ENCODE measurements around the gene LIN52.

LIN52 gene

DNA sequence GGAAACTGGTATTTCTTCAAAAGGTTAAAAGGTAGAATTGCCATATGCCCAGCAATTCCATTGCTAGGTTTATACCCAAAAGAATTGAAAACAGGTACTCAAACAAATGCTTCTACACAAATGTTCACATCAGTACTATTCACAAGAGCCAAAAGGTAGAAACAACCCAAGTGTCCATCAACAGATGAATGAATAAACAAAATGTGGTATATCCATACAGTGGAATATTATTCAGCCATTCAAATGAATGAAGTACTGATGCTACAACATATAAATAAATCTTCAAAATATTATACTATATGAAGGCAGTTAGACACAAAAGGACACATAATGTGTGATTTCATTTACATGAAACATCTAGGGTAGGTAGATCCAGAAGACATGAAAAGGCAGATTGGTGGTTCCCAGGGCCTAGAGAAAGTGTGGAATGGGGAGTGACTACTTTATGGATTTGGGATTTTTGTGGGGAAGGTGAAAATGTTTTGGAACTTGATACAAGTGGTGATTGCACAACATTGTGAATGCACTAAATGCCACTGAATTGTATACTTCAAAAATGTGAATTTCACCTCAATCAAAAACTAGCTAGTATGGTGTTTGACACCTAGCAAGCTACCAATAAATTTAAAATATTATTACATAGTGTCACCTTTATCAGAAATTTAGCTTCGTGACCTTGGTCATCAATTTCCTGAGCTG, 41.7 kb downstream of the LIN52 start:
- no peak overlapping the region for H3K4me3 ChIP-seq (ENCODE audit: low read depth in 1 of 2, low read length in 2 of 2)
- ATAC-seq (ENCODE audit: insufficient read depth, low read depth) (no peak), DNase-seq (no peak)
- H3K9ac ChIP-seq (ENCODE audit: low read depth, low read length), result no peak overlapping the region
- no peak overlapping the region for H3K27ac ChIP-seq (ENCODE audit: low read length)
- H3K36me3 ChIP-seq (ENCODE audit: insufficient read depth, low read length), result no peaks in the 10 kb centered on the region
- no peaks in the 10 kb centered on the region for H3K9me3 ChIP-seq (ENCODE audit: insufficient read depth, low read length, severe bottlenecking)
- no peaks in the 10 kb centered on the region for H3K79me2 ChIP-seq (ENCODE audit: insufficient read depth, low read length)
- H2AFZ ChIP-seq (ENCODE audit: low read depth, low read length), result no peak overlapping the region
- TF ChIP-seq, protein P1, sequence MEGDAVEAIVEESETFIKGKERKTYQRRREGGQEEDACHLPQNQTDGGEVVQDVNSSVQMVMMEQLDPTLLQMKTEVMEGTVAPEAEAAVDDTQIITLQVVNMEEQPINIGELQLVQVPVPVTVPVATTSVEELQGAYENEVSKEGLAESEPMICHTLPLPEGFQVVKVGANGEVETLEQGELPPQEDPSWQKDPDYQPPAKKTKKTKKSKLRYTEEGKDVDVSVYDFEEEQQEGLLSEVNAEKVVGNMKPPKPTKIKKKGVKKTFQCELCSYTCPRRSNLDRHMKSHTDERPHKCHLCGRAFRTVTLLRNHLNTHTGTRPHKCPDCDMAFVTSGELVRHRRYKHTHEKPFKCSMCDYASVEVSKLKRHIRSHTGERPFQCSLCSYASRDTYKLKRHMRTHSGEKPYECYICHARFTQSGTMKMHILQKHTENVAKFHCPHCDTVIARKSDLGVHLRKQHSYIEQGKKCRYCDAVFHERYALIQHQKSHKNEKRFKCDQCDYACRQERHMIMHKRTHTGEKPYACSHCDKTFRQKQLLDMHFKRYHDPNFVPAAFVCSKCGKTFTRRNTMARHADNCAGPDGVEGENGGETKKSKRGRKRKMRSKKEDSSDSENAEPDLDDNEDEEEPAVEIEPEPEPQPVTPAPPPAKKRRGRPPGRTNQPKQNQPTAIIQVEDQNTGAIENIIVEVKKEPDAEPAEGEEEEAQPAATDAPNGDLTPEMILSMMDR (IDR thresholded peaks at IDR 0.05; ENCODE audit: borderline replicate concordance, extremely low read depth, low read length, poor library complexity, severe bottlenecking), result no peak
- no peak for TF ChIP-seq EZH2 (IDR thresholded peaks at IDR 0.05; ENCODE audit: borderline replicate concordance, low read depth, low read length, severe bottlenecking)
- no peaks in the 10 kb centered on the region for H3K27me3 ChIP-seq (ENCODE audit: insufficient read depth, low read length, poor library complexity)
- H4K20me1 ChIP-seq (ENCODE audit: insufficient read depth, low read length), result no peaks in the 10 kb centered on the region
- no peaks in the 10 kb centered on the region for H3K4me1 ChIP-seq (ENCODE audit: insufficient read depth, low read length)
- H3K4me2 ChIP-seq (ENCODE audit: insufficient read depth, low read length), result no peak overlapping the region

DNA sequence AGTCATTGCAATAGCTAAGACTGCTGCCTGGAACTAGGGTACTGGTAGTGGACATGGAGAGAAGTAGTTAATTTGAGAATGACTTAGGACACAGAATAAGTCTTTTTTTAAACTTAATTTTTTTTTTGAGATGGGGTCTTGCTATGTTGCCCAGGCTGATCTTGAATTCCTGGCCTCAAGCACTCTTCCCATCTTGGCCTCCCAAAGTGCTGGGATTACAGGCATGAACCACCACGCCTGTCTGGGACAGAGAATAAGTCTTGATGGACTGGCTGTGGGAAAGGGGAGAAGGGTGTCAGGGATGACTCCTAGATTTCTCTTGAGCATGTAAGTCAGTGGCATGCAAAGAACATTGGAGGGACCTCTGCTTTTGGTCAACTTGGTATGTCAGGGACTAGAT, 42.9 kb downstream of the LIN52 start:
- no peak for ATAC-seq (ENCODE audit: insufficient read depth, low read depth)
- H3K36me3 ChIP-seq (ENCODE audit: insufficient read depth, low read length), result no peaks in the 10 kb centered on the region
- TF ChIP-seq, protein P1 (IDR thresholded peaks at IDR 0.05; ENCODE audit: borderline replicate concordance, extremely low read depth, low read length, poor library complexity, severe bottlenecking), result no peak
- TF ChIP-seq EZH2 (IDR thresholded peaks at IDR 0.05; ENCODE audit: borderline replicate concordance, low read depth, low read length, severe bottlenecking), result no peak

DNA sequence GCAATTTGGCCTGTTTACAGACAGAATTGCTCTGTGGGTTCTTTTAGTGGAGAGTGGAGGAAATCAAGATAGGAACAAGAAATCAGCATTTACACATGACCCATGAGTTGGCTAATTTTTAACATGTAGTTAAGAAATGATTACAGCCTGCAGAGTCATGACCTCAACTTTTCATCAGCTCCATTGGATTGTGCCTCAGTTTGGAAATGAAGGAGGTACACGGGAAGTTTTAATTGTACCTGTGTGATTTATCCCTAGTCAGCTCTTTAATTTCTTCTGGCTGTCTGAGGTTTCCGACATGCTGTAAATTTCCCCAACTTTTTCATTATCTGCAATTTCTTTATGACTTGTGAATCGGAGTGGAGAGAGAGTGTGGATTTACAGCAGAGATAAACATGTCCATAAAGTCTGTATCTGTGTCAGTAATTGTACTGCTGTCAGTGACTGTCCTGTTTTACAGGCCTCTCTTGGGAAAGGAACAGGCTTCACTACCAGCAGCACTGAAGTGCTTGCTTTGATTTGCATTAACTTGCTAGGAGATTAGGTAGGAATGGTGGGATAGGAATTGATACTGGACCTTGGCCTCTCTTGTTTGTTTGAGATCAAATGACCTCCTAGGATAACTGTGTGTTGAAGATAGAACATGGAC, 49.2 kb downstream of the LIN52 start:
- Histone ChIP-seq H4K20me1 (ENCODE audit: insufficient read depth, low read length) (no peaks in the 10 kb centered on the region), H3K27me3 (ENCODE audit: insufficient read depth, low read length, poor library complexity) (no peaks in the 10 kb centered on the region), H3K36me3 (ENCODE audit: insufficient read depth, low read length) (no peaks in the 10 kb centered on the region), H3K27ac (ENCODE audit: low read length) (no peak overlapping the region), H3K4me2 (ENCODE audit: insufficient read depth, low read length) (no peak overlapping the region), H3K79me2 (ENCODE audit: insufficient read depth, low read length) (no peaks in the 10 kb centered on the region), H3K9ac (ENCODE audit: low read depth, low read length) (no peak overlapping the region), H3K4me3 (ENCODE audit: low read depth in 1 of 2, low read length in 2 of 2) (no peak overlapping the region), H3K4me1 (ENCODE audit: insufficient read depth, low read length) (no peaks in the 10 kb centered on the region), H3K9me3 (ENCODE audit: insufficient read depth, low read length, severe bottlenecking) (no peaks in the 10 kb centered on the region), H2AFZ (ENCODE audit: low read depth, low read length) (no peak overlapping the region)
- ATAC-seq (ENCODE audit: insufficient read depth, low read depth) (no peak), DNase-seq (no peak)
- no peak for TF ChIP-seq EZH2 (IDR thresholded peaks at IDR 0.05; ENCODE audit: borderline replicate concordance, low read depth, low read length, severe bottlenecking)
- TF ChIP-seq, protein P1 (IDR thresholded peaks at IDR 0.05; ENCODE audit: borderline replicate concordance, extremely low read depth, low read length, poor library complexity, severe bottlenecking), result no peak

More for the DNA sequence above, 42.9 kb downstream of the LIN52 start:
- Histone ChIP-seq H3K9me3 (ENCODE audit: insufficient read depth, low read length, severe bottlenecking) (no peaks in the 10 kb centered on the region), H3K27ac (ENCODE audit: low read length) (no peak overlapping the region), H3K9ac (ENCODE audit: low read depth, low read length) (no peak overlapping the region), H3K4me1 (ENCODE audit: insufficient read depth, low read length) (no peaks in the 10 kb centered on the region), H3K4me3 (ENCODE audit: low read depth in 1 of 2, low read length in 2 of 2) (no peak overlapping the region), H3K4me2 (ENCODE audit: insufficient read depth, low read length) (no peak overlapping the region), H4K20me1 (ENCODE audit: insufficient read depth, low read length) (no peaks in the 10 kb centered on the region), H2AFZ (ENCODE audit: low read depth, low read length) (no peak overlapping the region), H3K27me3 (ENCODE audit: insufficient read depth, low read length, poor library complexity) (no peaks in the 10 kb centered on the region), H3K79me2 (ENCODE audit: insufficient read depth, low read length) (no peaks in the 10 kb centered on the region)
- DNase-seq, result no peak

Measured in DND-41 (cell line).